RWPE1 (cell line): ENCODE measurements around the gene PTPRK.

Experiments
- CTCF ChIA-PET: fragments of 350-600 bp; sonication (Branson Sonifier 250); formaldehyde crosslinking; extraction: SDS; loops from one replicate; lab custom pipeline; 2021; lab: Yijun Ruan, JAX
- POLR2A ChIA-PET: fragments of 400-600 bp; formaldehyde crosslinking; extraction: SDS; loops from one replicate; lab custom pipeline; 2020; ENCODE audit warnings: antibody characterized with exemption; ENCODE audit not compliant: low non-redundant PET; lab: Yijun Ruan, JAX
- DNase-seq: peaks from one replicate; pipeline ENCODE4 v3.0.0; 2012; ENCODE audit warnings: low spot score
- H3K27ac ChIP-seq: fragments of 450-650 bp; 2 replicates; pipeline ENCODE4 v1.5.1; 2017
- CTCF ChIP-seq: fragments of 450-650 bp; conservative IDR thresholded peaks from 2 replicates; pipeline ENCODE4 v1.5.1; 2017; ENCODE audit warnings: low read depth, mild to moderate bottlenecking

The PTPRK gene

GRCh38 chr6:127971386-127971785, 549.0 kb downstream of the PTPRK start:
- CTCF ChIA-PET = interaction anchor here (0.8 kb wide), 1 partner anchor 11 kb away, joined by 4 read pairs; no protein-coding TSS in a partner anchor
- TF ChIP-seq CTCF = no peak
- POLR2A ChIA-PET = no interaction called here
- no peak overlapping the region for H3K27ac ChIP-seq
- DNase-seq = no peak

- ChIA-PET CTCF (no interaction called here), POLR2A (no interaction called here)
Measured at GRCh38 chr6:127969701-127970100, 550.7 kb downstream of the PTPRK start.

GRCh38 chr6:127968394-127968793, 552.0 kb downstream of the PTPRK start:
- no peak for TF ChIP-seq CTCF
- no peak for DNase-seq
- ChIA-PET POLR2A (no interaction called here), CTCF (no interaction called here)
- no peak overlapping the region for H3K27ac ChIP-seq

More at GRCh38 chr6:127969701-127970100, 550.7 kb downstream of the PTPRK start:
- no peak overlapping the region for H3K27ac ChIP-seq
- TF ChIP-seq CTCF = no peak
- no peak for DNase-seq

- no peak for TF ChIP-seq CTCF
- DNase-seq = no peak
- no peak overlapping the region for H3K27ac ChIP-seq
- CTCF ChIA-PET = interaction anchor here (0.6 kb wide), 1 partner anchor 286 kb away, joined by 5 read pairs; no protein-coding TSS in a partner anchor
- POLR2A ChIA-PET = no interaction called here
Measured at GRCh38 chr6:127967708-127968107, 552.7 kb downstream of the PTPRK start.

- DNase-seq = no peak
- CTCF ChIA-PET = interaction anchor here (0.7 kb wide), 1 partner anchor 107 kb away, joined by 3 read pairs; no protein-coding TSS in a partner anchor
- no peak for TF ChIP-seq CTCF
- no peak overlapping the region for H3K27ac ChIP-seq
- POLR2A ChIA-PET = no interaction called here
Measured at GRCh38 chr6:127966616-127967015, 553.8 kb downstream of the PTPRK start.

- no peak for TF ChIP-seq CTCF
- POLR2A ChIA-PET = no interaction called here
- CTCF ChIA-PET = no interaction called here
- DNase-seq = no peak
- no peak overlapping the region for H3K27ac ChIP-seq
Measured at GRCh38 chr6:127963495-127963894, 556.9 kb downstream of the PTPRK start.
